ENCODE results near the gene MTRF1L.

MTRF1L gene

GRCh38 chr6:152984513-152984872 is 18.0 kb downstream of the MTRF1L start:
- TF ChIP-seq ZFX (IDR thresholded peaks at IDR 0.05): no peak
- no peak for TF ChIP-seq CTCF (conservative IDR thresholded peaks at IDR 0.05)
- H3K27ac ChIP-seq: peak overlapping the region; percentile 91

GRCh38 chr6:152983637-152984512 is 18.6 kb downstream of the MTRF1L start:
- TF ChIP-seq CTCF (conservative IDR thresholded peaks at IDR 0.05) (no peak), ZFX (IDR thresholded peaks at IDR 0.05) (peak; percentile 81)
- peak overlapping the region; percentile 91 for H3K27ac ChIP-seq

GRCh38 chr6:152982904-152983636 is 19.4 kb downstream of the MTRF1L start, which contains the start of gene FBXO5:
TSS of gene FBXO5 (minus strand) at chr6:152983041. CDS start at chr6:152982959, 82 bp downstream.
- no peak for TF ChIP-seq ZFX (IDR thresholded peaks at IDR 0.05)
- TF ChIP-seq CTCF (conservative IDR thresholded peaks at IDR 0.05): no peak
- H3K27ac ChIP-seq: peak within 1 kb of the TSS; percentile 91

- H3K27ac ChIP-seq: peak overlapping the region; percentile 91
- TF ChIP-seq ZFX (IDR thresholded peaks at IDR 0.05) (no peak), CTCF (conservative IDR thresholded peaks at IDR 0.05) (no peak)
Observed at GRCh38 chr6:152981989-152982903, 20.3 kb downstream of the MTRF1L start.

- no peak overlapping the region for H3K27ac ChIP-seq
- TF ChIP-seq CTCF (conservative IDR thresholded peaks at IDR 0.05) (no peak), ZFX (IDR thresholded peaks at IDR 0.05) (no peak)
Observed at GRCh38 chr6:152981219-152981618, 21.3 kb downstream of the MTRF1L start.

- TF ChIP-seq ZFX (IDR thresholded peaks at IDR 0.05): no peak
- TF ChIP-seq CTCF (conservative IDR thresholded peaks at IDR 0.05): no peak
Observed at GRCh38 chr6:152980656-152981055, 21.9 kb downstream of the MTRF1L start.

More at GRCh38 chr6:152980656-152981055, 21.9 kb downstream of the MTRF1L start:
- no peak overlapping the region for H3K27ac ChIP-seq
